PFSK-1 (cell line): ENCODE measurements around the gene CHTOP.

Experiments used
- FOXP2 ChIP-seq: optimal IDR thresholded peaks from 2 replicates; pipeline ENCODE3; 2011; ENCODE audit warnings: borderline replicate concordance, control low read depth, inconsistent platforms; ENCODE audit not compliant: insufficient read depth; ENCODE audit errors: extremely low read length, extremely low read depth
- POLR2AphosphoS5 ChIP-seq: IDR thresholded peaks from 2 replicates; pipeline ENCODE4 v1.6.1; 2012; ENCODE audit warnings: low read depth, mild to moderate bottlenecking, control low read depth, low read length, moderate library complexity
- REST ChIP-seq, 2 experiments: IDR thresholded peaks; 2 replicates each; pipeline versions ENCODE4 v1.6.1 to v1.8.0; 2011 to 2012; ENCODE audit warnings: low read depth in 2 of 2, low read length in 2 of 2, control low read depth in 1 of 2, inconsistent platforms in 1 of 2, mild to moderate bottlenecking in 1 of 2, moderate library complexity in 1 of 2; ENCODE audit not compliant: insufficient read depth in 1 of 2
- SIN3A ChIP-seq: IDR thresholded peaks from 2 replicates; pipeline ENCODE4 v1.6.1; 2012; ENCODE audit warnings: mild to moderate bottlenecking, low read length, moderate library complexity, borderline replicate concordance; ENCODE audit not compliant: insufficient read depth
- TAF1 ChIP-seq: IDR thresholded peaks from 2 replicates; pipeline ENCODE4 v1.6.1; 2012; ENCODE audit warnings: low read length, control low read depth, borderline replicate concordance; ENCODE audit not compliant: insufficient read depth

CHTOP gene

GRCh38 chr1:153629343-153629665 is 4.6 kb upstream of the CHTOP start:
- TF ChIP-seq SIN3A = no peak
- no peak for TF ChIP-seq REST (IDR thresholded peaks at IDR 0.05; ENCODE audit: insufficient read depth in 1 of 2, low read depth in 2 of 2, low read length in 2 of 2)
- TF ChIP-seq POLR2AphosphoS5 = no peak
- no peak for TF ChIP-seq TAF1
- TF ChIP-seq FOXP2 = no peak

- TF ChIP-seq TAF1 (no peak), REST (IDR thresholded peaks at IDR 0.05; ENCODE audit: insufficient read depth in 1 of 2, low read depth in 2 of 2, low read length in 2 of 2) (no peak), SIN3A (no peak), FOXP2 (no peak), POLR2AphosphoS5 (no peak)
These were observed 3.9 kb upstream of the CHTOP start for GRCh38 chr1:153629971-153630370.

- TF ChIP-seq TAF1 (no peak), FOXP2 (no peak), SIN3A (no peak), REST (IDR thresholded peaks at IDR 0.05; ENCODE audit: insufficient read depth in 1 of 2, low read depth in 2 of 2, low read length in 2 of 2) (no peak), POLR2AphosphoS5 (no peak)
These were observed 3.5 kb upstream of the CHTOP start for GRCh38 chr1:153630384-153630783.

- TF ChIP-seq TAF1 (no peak), SIN3A (no peak), FOXP2 (no peak), POLR2AphosphoS5 (no peak), REST (IDR thresholded peaks at IDR 0.05; ENCODE audit: insufficient read depth in 1 of 2, low read depth in 2 of 2, low read length in 2 of 2) (no peak)
These were observed 2.5 kb upstream of the CHTOP start for GRCh38 chr1:153631047-153632022.
